HTR-8/SVneo (cell line): ENCODE results near the gene MAGEA1.
"Not testable (repeated sequence)": the region's sequence is repeated elsewhere in the genome, so short reads cannot be mapped to it uniquely, and the experiment has no call there.

ENCODE experiments used
- DNase-seq: peaks from one replicate; pipeline ENCODE4 v3.0.0; 2011; ENCODE audit warnings: low spot score, mixed read lengths; ENCODE audit not compliant: insufficient read length
- FAIRE-seq: peaks from 2 replicates; lab custom pipeline; 2011; peaks lifted over from hg19 to GRCh38; lab: Jason Lieb, UNC

MAGEA1 gene

GRCh38 chrX:153179131-153179530 is at the start of gene MAGEA1:
Gene MAGEA1 (plus strand): TSS chrX:153179284. CDS start chrX:153182390, 3,106 bp downstream.
- DNase-seq (no peak), FAIRE-seq (no peak)

- not testable (repeated sequence) for DNase-seq, FAIRE-seq
Measured at GRCh38 chrX:153132924-153133323, 46.2 kb upstream of the MAGEA1 start.

GRCh38 chrX:153139074-153139473 is 40.0 kb upstream of the MAGEA1 start:
- FAIRE-seq, DNase-seq: not testable (repeated sequence)

- FAIRE-seq = peak; percentile 42
- DNase-seq = not testable (repeated sequence)
Measured at GRCh38 chrX:153146288-153146687, 32.8 kb upstream of the MAGEA1 start.

- no peak for DNase-seq
- FAIRE-seq = no peak
Measured at GRCh38 chrX:153153516-153153915, 25.6 kb upstream of the MAGEA1 start.

- DNase-seq (no peak), FAIRE-seq (no peak)
Measured at GRCh38 chrX:153157450-153157849, 21.6 kb upstream of the MAGEA1 start.

GRCh38 chrX:153158319-153158718 is 20.8 kb upstream of the MAGEA1 start:
- FAIRE-seq (no peak), DNase-seq (no peak)

GRCh38 chrX:153161952-153162351 is 17.1 kb upstream of the MAGEA1 start:
- FAIRE-seq = no peak
- no peak for DNase-seq

GRCh38 chrX:153164733-153165132 is 14.4 kb upstream of the MAGEA1 start:
- FAIRE-seq = no peak

GRCh38 chrX:153168423-153168822 is 10.7 kb upstream of the MAGEA1 start:
- not testable (repeated sequence) for FAIRE-seq, DNase-seq

More at GRCh38 chrX:153164733-153165132, 14.4 kb upstream of the MAGEA1 start:
- no peak for DNase-seq

- no peak for FAIRE-seq
- DNase-seq = no peak
Measured at GRCh38 chrX:153181822-153182221, 2.7 kb downstream of the MAGEA1 start.

- DNase-seq (no peak), FAIRE-seq (no peak)
Measured at GRCh38 chrX:153184787-153185186, 5.7 kb downstream of the MAGEA1 start.

GRCh38 chrX:153190381-153190780 is 11.3 kb downstream of the MAGEA1 start:
- FAIRE-seq (no peak), DNase-seq (no peak)

GRCh38 chrX:153200462-153200861 is 21.4 kb downstream of the MAGEA1 start:
- no peak for FAIRE-seq
- DNase-seq = no peak

- DNase-seq (no peak), FAIRE-seq (no peak)
Measured at GRCh38 chrX:153206425-153207046, 27.5 kb downstream of the MAGEA1 start.

GRCh38 chrX:153209347-153209746 is 30.3 kb downstream of the MAGEA1 start:
- DNase-seq (no peak), FAIRE-seq (no peak)

- DNase-seq (no peak), FAIRE-seq (no peak)
Measured at GRCh38 chrX:153214934-153215333, 35.9 kb downstream of the MAGEA1 start.

GRCh38 chrX:153216926-153217325 is 37.8 kb downstream of the MAGEA1 start:
- DNase-seq = no peak
- FAIRE-seq = no peak

- FAIRE-seq (no peak), DNase-seq (no peak)
Measured at GRCh38 chrX:153225438-153226098, 46.5 kb downstream of the MAGEA1 start.

GRCh38 chrX:153226344-153227185 is 47.5 kb downstream of the MAGEA1 start:
- peak; percentile 3 for DNase-seq
- no peak for FAIRE-seq
